ENCODE measurements around the gene ZNF236.

DNA sequence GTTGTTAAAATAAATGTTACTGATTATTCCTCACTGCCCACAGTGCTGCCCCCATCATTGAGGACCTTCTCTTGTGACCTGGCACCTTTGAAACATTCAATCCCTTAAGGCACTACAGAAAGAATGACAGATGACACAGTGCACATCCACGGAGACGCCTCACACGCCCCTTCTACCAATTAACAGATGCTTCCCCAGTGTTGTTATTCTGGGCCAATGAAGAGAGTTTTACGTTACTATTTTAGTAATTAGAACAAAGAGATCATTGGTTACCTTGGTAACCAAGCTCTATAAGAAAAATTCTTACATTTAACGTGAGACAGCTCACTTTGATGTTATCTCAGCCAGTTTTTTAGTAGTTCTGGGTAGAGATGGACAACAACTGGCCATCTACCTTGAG lies 152.0 kb downstream of the ZNF236 start:
- TF ChIP-seq, protein P1, sequence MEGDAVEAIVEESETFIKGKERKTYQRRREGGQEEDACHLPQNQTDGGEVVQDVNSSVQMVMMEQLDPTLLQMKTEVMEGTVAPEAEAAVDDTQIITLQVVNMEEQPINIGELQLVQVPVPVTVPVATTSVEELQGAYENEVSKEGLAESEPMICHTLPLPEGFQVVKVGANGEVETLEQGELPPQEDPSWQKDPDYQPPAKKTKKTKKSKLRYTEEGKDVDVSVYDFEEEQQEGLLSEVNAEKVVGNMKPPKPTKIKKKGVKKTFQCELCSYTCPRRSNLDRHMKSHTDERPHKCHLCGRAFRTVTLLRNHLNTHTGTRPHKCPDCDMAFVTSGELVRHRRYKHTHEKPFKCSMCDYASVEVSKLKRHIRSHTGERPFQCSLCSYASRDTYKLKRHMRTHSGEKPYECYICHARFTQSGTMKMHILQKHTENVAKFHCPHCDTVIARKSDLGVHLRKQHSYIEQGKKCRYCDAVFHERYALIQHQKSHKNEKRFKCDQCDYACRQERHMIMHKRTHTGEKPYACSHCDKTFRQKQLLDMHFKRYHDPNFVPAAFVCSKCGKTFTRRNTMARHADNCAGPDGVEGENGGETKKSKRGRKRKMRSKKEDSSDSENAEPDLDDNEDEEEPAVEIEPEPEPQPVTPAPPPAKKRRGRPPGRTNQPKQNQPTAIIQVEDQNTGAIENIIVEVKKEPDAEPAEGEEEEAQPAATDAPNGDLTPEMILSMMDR (conservative IDR thresholded peaks at IDR 0.05; ENCODE audit: low read length) = no peak
- TF ChIP-seq EZH2phosphoT487 (IDR thresholded peaks at IDR 0.05; ENCODE audit: borderline replicate concordance, low read depth, low read length) = no peak
